ENCODE measurements around the gene MKNK2.

GRCh38 chr19:2039089-2039958, 11.7 kb downstream of the MKNK2 start:
- no peak for TF ChIP-seq ZFYVE20 (CRISPR knock-in tag; IDR thresholded peaks at IDR 0.05; ENCODE audit: borderline replicate concordance, low read depth)
- TF ChIP-seq CREM (IDR thresholded peaks at IDR 0.05): no peak
- TF ChIP-seq CREM (CRISPR knock-in tag; IDR thresholded peaks at IDR 0.05): no peak

Measured in HepG2 (cell line).